Measurements from ENCODE around the gene SAG. TPM values are rescaled to one million over a fixed set of nuclear protein-coding genes. Genes with fewer than 3 reads are reported as not detected.

The SAG gene
- total and polyA plus RNA-seq, 9 of the 15 experiments (the other 6 are each of a cell fraction or from before 2014, with no cell fraction given): 0.04 to 0.64 (median 0.31) TPM; not detected in 5

- TF ChIP-seq, protein P1, sequence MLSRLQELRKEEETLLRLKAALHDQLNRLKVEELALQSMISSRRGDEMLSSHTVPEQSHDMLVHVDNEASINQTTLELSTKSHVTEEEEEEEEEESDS (CRISPR knock-in tag; IDR thresholded peaks at IDR 0.05): no peak
- TF ChIP-seq ZSCAN32 (CRISPR knock-in tag; IDR thresholded peaks at IDR 0.05) (no peak), ZNF197 (CRISPR knock-in tag; IDR thresholded peaks at IDR 0.05; ENCODE audit: low read depth) (no peak), ZNF551 (CRISPR knock-in tag; IDR thresholded peaks at IDR 0.05) (no peak)
- TF ChIP-seq, protein P2, sequence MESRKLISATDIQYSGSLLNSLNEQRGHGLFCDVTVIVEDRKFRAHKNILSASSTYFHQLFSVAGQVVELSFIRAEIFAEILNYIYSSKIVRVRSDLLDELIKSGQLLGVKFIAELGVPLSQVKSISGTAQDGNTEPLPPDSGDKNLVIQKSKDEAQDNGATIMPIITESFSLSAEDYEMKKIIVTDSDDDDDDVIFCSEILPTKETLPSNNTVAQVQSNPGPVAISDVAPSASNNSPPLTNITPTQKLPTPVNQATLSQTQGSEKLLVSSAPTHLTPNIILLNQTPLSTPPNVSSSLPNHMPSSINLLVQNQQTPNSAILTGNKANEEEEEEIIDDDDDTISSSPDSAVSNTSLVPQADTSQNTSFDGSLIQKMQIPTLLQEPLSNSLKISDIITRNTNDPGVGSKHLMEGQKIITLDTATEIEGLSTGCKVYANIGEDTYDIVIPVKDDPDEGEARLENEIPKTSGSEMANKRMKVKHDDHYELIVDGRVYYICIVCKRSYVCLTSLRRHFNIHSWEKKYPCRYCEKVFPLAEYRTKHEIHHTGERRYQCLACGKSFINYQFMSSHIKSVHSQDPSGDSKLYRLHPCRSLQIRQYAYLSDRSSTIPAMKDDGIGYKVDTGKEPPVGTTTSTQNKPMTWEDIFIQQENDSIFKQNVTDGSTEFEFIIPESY (CRISPR knock-in tag; IDR thresholded peaks at IDR 0.05): no peak
Measured at GRCh38 chr2:233317196-233317943, 9.8 kb downstream of the SAG start (continued).

- Histone ChIP-seq H3K27ac (ENCODE audit: extremely low read depth, low read depth, low read length) (no peak overlapping the region), H4K20me1 (replicated peaks; ENCODE audit: control insufficient read depth, insufficient read depth, low read length) (no peaks in the 10 kb centered on the region), H3K9me3 (replicated peaks; ENCODE audit: control insufficient read depth, insufficient read depth, low read depth, low read length) (no peaks in the 10 kb centered on the region), H3K9me1 (ENCODE audit: control insufficient read depth, insufficient read depth, low read length) (no peaks in the 10 kb centered on the region), H3K27me3 (ENCODE audit: control insufficient read depth in 2 of 2, insufficient read depth in 2 of 2, low read length in 2 of 2) (peaks cover 0 to 29% of the 10 kb centered on the region in 2 experiments; a peak in 2 of 5 replicates), H3K9ac (ENCODE audit: insufficient read depth in 1 of 2, low read depth in 2 of 2, low read length in 2 of 2) (no peak overlapping the region), H3K4me3 (no peak overlapping the region), H2AFZ (ENCODE audit: low read depth, low read length) (no peak overlapping the region), H3K79me2 (ENCODE audit: control insufficient read depth, insufficient read depth, low read length) (no peaks in the 10 kb centered on the region), H3K36me3 (ENCODE audit: control insufficient read depth, insufficient read depth, low read length) (no peaks in the 10 kb centered on the region), H3K4me1 (replicated peaks in 1 of 2; ENCODE audit: control insufficient read depth in 2 of 2, insufficient read depth in 2 of 2, low read length in 2 of 2) (no peaks in the 10 kb centered on the region), H3K4me2 (ENCODE audit: insufficient read depth, low read length) (no peak overlapping the region)
- ATAC-seq: no peak
- 16% methylated on average over 5 of the region's 5 CpGs for WGBS (ENCODE audit: insufficient coverage, low coverage, missing lambda C conversion rate)
- no peak for FAIRE-seq
- ChIA-PET CTCF (ENCODE audit: low intra/inter-chr PET ratio) (no interaction called here), POLR2A (no interaction called here)
- intact Hi-C loops (cut with micrococcal nuclease): no loop called here
- DNase-seq (ENCODE audit: extremely low read depth in 1 of 4, low spot score in 3 of 4): no peak
- BruUV-seq (replicated peaks): no TSS peak
- in situ Hi-C loops (cut with MboI): no loop called here
- TF ChIP-seq, protein P3, sequence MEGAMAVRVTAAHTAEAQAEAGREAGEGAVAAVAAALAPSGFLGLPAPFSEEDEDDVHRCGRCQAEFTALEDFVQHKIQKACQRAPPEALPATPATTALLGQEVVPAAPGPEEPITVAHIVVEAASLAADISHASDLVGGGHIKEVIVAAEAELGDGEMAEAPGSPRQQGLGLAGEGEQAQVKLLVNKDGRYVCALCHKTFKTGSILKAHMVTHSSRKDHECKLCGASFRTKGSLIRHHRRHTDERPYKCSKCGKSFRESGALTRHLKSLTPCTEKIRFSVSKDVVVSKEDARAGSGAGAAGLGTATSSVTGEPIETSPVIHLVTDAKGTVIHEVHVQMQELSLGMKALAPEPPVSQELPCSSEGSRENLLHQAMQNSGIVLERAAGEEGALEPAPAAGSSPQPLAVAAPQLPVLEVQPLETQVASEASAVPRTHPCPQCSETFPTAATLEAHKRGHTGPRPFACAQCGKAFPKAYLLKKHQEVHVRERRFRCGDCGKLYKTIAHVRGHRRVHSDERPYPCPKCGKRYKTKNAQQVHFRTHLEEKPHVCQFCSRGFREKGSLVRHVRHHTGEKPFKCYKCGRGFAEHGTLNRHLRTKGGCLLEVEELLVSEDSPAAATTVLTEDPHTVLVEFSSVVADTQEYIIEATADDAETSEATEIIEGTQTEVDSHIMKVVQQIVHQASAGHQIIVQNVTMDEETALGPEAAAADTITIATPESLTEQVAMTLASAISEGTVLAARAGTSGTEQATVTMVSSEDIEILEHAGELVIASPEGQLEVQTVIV (CRISPR knock-in tag; IDR thresholded peaks at IDR 0.05; ENCODE audit: borderline replicate concordance): no peak
- no peak for TF ChIP-seq ZHX1 (conservative IDR thresholded peaks at IDR 0.05; ENCODE audit: low read length)
- no peak for TF ChIP-seq NCOR1 (IDR thresholded peaks at IDR 0.05)
- TF ChIP-seq SMAD2 (IDR thresholded peaks at IDR 0.05; ENCODE audit: low read depth, low read length): no peak
- TF ChIP-seq FOXK2 (conservative IDR thresholded peaks at IDR 0.05 in 1 of 2, IDR thresholded peaks at IDR 0.05 in 1 of 2; ENCODE audit: low read depth in 2 of 2): no peak
- no peak for TF ChIP-seq KDM1A (IDR thresholded peaks at IDR 0.05)
Measured at GRCh38 chr2:233319256-233319655, 11.6 kb downstream of the SAG start.
